HG03045 (cell line): ENCODE measurements around the gene LBX1.
"Not testable (repeated sequence)": the region's sequence is repeated elsewhere in the genome, so short reads cannot be mapped to it uniquely, and the experiment has no call there.

Source experiments
- ATAC-seq: cut with Tn5 transposase; IDR thresholded peaks from one replicate; pipeline ENCODE4 v1.9.1; 2021; ENCODE audit warnings: mild to moderate bottlenecking, moderate library complexity; ENCODE audit not compliant: unreplicated experiment

LBX1 gene

DNA sequence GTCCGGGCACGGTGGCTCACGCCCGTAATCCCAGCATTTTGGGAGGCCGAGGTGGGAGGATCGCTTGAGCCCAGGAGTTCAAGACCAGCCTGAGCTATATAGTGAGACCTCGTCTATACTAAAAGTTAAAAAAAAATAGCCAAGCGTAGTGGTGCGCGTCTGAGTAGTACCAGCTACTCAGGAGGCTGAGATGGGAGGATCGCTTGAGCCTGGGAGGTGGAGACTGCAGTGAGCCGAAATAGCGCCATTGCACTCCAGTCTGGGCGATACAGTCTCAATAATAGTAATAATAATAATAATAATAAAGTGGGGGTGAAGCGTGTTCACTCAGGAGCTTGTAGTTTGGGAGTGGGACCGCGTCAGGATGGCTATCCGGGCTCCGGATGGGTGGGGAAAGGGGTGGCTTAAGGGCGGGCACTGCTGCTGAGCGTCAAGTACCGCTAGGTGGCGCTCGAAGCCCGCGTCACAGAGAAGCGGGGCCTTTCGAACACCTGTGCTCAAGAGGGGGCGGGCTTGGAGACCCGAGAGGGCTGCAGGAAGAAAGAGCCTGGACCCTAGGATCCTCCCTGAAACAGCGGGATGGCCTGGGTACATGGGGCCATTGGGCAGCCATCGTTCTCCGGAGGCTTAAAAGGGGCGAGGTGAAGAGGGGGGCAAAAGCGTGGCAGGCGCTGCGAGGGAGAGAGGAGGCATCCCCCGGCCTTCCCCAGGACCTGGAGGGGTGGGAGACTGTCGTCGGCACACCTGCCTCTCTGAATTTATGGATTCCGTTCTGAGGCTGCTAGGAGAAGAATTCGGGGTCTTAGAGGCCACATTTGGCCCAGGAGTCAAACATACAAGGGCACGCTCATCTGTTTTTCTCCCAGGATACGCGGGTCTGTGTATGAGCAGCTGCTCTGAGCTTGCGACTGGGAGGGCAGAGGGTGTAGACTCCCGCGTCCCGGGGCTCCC lies 14.5 kb downstream of the LBX1 start:
- no peak for ATAC-seq

DNA sequence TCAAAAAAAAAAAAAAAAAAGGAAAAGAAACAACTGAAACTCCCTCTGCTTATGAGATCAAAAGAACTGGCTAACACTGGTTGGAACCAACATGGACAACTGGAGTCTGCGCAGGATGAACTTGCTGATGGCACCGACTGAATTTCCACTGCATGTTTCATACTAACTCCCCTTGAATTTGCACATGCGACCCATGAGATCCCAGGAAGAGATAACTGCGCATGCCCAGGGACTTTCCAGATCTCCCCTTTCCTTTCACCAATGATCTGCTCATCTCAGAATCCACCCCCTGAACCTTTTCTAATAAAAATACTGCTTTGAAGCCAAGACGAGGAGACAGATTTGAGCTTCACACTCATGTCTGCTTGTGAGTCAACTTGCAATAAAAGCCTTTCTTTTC lies 20.7 kb downstream of the LBX1 start:
- ATAC-seq: no peak

DNA sequence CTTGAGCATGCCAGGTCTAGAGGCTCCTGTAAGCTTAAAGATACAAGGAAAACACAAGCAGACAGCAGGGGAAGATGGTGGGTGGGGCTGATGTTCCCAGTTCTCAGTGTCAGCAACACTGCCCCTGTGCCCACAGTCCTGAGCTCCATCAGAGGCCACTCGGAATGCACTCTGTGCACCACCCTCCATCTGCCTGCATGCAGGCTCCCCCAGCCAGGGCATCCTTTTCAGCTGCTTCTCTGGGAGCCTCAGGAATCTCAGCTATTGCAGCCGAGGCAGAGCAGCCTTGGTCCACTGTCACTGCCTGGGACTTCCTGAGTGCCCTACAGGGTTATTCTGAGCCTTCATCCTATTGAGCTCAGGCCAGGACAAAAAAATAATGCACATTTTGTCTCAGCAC lies 22.2 kb downstream of the LBX1 start:
- ATAC-seq: no peak

DNA sequence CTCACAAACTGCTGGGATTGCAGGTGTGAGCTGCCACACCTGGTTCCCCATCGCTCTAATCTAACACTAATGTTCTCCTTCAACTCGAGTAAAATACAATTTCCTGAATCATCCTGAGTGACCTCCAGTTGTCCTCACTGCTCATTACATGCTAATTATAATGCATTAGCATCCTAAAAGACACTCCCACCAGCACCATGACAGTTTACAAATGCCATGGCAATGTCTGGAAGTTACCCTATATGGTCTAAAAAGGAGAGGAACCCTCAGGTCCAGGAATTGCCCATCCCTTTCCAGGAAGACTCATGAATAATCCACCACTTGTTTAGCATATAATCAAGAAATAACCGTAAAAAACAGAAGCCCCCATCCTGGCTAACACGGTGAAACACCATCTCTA lies 26.6 kb downstream of the LBX1 start:
- not testable (repeated sequence) for ATAC-seq

DNA sequence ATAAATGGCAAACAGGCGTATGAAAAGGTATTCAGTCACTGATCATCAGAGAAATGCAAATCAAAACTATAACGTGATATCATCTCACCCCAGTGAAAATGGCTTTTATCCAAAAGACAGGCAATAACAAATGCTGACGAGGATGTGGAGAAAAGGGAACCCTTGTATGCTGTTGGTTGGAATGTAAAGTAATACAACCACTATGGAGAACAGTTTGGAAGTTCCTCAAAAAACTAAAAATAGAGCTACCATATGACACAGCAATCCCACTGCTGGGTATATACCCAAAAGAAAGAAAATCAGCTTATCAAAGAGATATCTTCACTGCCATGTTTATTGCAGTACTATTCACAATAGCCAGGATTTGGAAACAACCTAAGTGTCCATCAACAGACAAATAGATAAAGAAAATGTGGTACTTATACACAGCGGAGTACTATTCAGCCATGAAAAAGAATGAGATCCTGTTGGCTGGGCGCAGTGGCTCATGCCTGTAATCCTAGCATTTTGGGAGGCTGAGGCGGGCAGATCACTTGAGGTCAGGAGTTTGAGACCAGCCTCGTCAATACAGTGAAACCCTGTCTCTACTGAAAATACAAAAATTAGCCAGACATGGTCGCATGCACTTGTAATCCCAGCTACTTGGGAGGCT lies 30.8 kb downstream of the LBX1 start:
- not testable (repeated sequence) for ATAC-seq

DNA sequence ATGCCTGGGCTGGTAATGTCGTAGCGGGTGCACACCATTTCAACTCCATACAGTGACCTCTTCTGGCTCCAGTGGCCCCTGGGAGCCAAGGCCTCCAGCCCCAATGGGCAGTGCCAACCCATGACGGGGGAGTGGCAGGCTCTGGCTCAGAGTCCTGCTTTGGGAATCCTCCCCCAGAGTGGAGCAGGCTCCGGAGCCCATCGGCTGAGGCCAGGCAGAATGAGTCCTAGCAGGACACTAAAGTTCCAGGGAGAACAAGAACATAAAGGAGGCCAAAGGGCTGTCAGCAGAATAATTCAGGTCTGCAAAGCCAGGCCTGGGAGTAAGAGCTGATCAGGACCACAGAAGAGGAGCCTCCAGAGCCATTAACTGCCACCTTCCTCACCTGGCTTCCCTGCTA lies 33.3 kb downstream of the LBX1 start:
- no peak for ATAC-seq

DNA sequence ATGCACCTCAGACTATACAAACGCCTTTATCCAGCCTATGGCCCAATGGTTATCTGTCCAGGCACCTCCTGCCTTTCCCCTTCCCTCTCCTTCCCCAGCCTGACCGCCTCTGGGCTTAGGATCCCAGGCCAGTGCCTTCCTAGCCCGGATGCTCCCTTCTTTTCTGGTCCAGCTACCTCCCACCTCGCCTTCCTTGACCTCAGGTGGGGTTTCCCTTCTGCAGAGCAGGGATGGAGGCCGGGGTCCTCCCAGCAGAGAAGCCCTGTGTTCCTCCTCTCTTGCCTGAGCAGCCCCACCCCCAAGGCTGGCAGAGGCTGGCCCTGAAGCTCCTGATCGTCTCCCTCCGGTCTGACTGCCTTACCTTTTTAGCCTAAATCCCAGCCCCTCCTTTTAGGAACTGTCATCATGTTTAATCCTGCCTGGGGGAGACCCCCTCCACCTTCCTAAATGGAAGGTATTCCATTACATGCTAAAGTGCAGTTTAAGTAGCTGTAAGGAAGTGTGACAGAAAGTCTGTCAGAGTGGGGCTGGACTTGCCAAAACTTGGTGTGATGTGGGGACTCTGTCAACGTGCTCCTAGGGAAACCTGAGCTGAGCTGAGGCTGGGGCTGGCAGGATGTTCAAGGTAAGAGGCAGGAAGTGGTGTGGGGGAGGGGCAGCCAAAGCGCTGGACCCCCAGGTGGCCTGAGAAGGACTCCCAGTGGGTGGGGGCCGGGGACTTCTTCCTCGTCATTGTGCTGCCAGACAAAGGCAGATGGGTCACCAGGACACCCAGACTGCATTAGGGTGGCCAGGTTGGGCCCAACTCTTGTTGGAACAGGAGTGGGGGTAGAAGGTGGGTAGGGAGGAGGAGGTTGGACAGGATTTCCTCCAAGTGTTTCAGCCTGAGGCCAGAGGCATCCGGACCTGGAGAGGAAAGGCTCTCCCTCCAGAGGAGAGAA lies 39.5 kb downstream of the LBX1 start:
- no peak for ATAC-seq

DNA sequence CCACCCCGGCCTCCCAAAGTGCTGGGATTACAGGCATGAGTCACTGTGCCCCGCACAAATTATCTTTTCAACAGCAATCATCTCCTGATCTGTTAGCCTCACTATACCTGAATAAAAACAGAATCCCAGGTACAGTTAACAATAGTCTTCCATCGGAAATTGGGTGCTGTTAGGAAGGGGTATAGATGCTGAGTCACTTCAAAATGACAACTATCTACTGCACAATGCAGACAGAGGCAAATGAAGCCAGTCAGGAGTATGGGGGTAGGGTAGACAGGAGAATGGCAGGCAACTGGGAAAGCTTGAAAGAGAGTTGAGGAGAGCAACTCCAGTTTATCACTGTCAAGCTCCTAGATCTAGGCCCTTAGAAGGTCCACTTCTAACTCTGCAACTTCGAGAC lies 40.3 kb downstream of the LBX1 start:
- no peak for ATAC-seq

DNA sequence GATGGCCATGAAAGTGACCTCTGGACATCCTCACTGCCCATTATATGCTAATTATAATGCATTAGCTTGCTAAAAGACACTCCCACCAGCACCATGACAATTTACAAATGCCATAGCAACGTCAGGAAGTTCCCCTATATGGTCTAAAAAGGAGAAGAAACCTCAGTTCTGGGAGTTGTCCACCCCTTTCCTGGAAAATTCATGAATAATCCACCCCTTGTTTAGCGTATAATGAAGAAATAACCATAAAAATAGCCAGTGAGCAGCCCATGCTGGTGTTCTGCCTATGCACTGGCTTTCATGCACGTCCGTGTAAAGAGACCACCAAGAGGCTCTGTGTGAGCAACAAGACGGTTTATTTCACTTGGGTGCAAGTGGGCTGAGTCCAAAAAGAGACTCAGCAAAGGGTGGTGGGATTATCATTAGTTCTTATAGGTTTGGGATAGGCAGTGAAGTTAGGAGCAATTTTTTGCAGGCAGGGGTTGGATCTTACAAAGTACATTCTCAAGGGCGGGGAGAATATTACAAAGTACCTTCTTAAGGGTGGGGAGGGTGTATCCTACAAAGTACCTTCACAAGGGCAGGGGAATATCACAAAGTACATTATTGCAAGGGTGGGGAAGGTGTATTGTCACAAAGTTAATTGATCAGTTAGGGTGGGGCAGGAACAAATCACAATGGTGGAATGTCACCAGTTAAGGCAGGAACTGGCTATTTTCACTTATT lies 45.6 kb downstream of the LBX1 start:
- no peak for ATAC-seq

DNA sequence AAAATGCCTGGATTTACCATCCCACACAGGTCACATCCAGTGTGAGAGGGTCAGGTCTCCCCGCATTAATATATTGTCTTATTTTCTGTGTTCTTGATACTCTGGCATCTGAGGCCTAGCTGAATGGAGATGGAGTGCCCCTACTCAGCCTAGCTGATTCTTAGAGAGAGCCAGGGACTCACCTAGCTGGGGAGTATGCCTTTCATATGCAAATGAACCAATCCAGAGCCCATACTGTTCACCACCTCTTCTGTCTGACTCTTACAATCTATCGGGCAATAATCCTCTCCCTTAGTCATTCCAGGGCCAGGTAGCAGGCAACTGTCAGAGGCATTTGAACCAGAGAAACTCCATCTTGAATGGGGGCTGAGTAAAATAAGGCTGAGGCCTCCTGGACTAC lies 46.3 kb downstream of the LBX1 start:
- ATAC-seq: no peak
